Measurements from ENCODE around the gene PTPN4.
"Not testable (repeated sequence)": the region's sequence is repeated elsewhere in the genome, so short reads cannot be mapped to it uniquely, and the experiment has no call there.

The PTPN4 gene

DNA sequence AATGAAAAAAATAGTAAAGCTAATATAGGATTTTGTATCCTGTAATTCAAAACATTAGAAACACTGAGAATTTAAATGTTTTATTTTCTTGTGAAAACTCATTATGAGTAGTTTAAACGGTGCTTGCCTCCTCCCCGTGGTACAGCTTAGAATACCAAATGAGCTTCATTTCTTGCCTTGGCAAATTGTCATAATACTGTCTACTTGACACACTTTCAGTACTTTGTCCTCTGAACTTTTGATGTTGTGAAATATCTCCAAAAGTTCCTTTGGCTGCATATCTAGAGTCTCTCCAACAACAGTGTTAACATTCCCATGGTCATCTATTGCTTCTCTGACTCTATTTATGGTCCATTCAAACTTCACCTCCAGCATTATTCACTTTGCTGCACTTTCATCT lies 191.2 kb downstream of the PTPN4 start:
- DNase-seq = no peak

DNA sequence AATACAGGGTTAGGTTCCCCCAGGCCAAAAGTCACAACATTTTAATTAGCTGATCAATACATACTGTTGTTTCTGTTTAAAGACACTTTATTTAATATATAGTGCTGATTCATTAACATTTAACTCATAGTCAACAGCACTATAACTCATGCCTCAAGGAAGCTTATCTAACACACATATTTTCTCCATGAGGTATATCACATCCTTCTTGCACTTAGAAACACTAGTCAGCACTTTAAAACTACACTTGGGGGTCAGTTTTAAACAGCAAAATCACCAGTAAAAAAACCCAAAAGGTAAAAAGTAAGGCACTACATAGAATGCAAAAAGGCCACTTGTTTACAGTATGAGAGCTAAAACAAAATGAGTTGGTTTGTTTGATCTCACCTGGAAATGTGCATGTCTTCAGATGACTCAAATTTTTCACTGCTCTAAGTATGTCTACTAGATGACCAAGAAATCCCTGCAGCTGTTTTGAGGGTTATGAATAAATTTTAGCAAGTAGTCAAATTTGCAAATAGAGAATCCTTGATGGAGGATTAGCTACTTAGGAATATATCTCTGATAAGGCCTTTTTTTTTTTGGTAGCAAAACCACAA lies 199.0 kb downstream of the PTPN4 start:
- no peak for DNase-seq

DNA sequence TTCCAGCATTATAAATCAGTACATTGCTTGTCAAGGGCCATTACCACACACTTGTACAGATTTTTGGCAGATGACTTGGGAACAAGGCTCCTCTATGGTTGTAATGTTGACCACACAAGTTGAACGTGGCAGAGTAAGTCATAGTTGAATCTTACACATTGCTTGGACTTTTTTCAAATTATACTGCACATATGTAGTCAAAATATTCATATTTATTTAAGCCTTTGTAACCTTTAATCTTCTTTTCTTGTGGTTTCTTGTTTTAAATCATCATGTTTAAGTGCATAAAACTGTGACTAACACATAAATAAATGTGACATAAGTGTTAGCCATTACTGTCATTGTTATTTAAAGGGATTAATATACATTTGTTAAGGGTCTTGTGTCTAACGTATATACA lies 201.1 kb downstream of the PTPN4 start:
- DNase-seq = no peak

DNA sequence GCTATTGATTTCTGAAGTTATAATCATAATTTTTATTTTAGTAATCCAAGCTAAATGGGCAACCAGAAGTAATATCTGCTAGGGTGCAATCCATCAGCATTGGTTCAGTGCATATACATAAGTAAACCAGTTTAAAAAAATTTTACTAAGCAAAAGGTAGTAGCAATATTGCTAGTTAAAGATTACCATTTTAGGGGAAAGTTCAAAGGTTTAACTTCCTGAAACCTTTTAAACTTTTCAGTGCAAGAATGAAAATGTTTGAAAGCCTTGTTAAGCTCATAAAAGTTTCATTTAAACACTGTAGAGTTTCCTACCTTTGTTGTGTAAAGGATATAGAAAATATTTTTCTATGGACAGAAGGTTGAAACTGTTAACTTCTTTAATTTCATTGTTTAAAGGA lies 222.2 kb downstream of the PTPN4 start:
- DNase-seq = no peak

DNA sequence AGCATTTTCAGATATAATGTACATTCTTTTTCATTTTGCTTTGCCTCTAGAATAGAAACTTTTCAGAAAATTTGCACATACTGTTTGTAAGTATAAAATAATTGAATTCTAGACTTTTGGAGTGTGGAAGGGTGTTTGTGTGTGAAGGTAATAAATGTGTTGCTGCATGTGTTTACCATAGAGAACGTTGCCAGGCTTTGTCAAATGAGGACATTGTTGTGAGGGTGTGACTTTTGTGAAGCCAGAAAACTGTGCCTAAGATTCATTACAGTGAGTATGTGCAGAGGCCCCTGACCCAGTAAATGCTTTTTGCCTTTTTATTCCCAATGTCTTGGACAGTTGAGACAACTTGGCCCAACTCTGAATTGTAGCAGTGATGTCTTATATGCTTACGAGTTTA lies 222.8 kb downstream of the PTPN4 start:
- DNase-seq = no peak

DNA sequence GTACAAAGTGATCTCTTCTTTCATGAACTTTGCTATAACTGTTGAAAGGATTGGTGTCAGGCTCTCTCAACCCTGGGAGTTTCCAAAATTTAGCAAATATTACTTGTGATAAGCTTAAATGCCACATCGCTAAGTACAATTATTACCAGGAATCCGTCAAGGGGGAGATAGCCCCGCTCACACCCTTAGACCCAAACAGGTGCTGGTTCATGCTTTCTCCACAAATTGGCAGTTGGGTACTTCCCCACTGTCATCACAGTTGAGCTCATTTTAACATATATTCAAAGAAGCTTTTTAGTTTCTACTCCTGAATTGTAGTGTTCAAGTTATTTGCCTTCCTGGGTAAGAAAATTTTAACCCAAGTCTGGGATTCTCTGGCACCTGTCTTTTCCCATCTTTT lies 223.4 kb downstream of the PTPN4 start:
- no peak for DNase-seq

DNA sequence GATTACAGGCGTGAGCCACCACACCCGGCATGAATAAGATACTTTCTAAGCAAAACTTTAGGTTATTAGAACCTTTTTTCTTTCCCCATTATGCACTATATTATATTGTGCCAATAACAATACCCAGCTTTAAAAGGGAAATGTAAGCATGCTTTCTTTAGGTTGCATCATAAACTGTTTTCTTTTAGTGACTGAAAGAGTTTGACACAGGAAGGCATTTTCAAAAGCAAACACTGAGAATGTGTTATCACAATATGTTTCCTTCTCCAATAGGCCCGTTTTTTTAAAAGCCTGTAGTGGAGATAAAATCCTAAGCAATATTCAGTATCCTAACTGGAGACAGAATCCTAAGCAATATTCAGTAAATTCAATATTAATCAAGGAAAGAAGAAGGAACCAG lies 236.4 kb downstream of the PTPN4 start:
- DNase-seq = no peak

DNA sequence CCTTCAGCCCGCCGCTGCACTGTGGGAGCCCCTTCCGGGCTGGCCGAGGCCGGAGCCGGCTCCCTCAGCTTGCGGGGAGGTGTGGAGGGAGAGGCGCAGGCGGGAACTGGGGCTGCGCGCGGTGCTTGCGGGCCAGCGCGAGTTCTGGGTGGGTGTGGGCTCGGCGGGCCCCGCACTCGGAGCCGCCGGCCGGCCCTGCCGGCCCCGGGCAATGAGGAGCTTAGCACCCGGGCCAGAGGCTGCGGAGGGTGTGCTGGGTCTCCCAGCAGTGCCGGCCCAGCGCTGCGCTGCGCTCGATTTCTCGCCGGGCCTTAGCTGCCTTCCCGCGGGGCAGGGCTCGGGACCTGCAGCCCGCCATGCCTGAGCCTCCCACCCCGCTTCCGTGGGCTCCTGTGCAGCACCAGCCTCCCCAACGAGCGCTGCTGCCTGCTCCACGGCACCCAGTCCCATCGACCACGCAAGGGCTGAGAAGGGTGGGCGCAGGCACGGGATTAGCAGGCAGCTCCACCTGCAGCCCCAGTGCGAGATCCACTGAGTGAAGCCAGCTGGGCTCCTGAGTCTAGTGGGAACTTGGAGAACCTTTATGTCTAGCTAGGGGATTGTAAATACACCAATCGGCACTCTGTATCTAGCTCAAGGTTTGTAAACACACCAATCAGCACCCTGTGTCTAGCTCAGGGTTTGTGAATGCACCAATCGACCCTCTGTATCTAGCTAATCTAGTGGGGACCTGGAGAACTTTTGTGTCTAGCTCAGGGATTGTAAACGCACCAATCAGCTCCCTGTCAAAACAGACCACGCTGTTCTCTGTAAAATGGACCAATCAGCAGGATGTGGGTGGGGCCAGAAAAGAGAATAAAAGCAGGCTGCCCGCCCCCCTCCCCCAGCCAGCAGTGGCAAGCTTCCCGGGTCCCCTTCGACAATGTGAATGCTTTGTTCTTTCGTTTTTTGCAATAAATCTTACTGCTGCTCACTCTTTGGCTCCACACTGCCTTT lies 237.5 kb downstream of the PTPN4 start:
- DNase-seq = not testable (repeated sequence)

DNA sequence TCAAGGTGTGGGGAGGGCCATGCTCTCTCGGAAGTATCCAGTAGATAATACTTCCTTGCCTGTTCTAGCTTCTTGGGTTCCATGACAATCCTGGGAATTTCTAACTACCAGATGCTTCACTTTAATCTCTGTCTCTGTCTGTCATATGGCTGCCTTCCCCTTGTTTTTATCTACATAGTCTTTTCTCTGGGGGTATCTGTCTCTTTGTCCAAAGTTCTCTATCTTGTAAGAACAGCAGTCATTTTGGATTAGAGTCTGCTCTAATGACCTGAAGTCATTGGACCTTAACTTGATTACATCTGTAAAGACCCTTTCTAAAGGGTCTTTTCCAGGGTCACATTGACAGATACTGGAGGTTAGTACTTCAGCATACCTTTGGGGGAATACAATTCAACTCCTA lies 241.7 kb downstream of the PTPN4 start:
- no peak for DNase-seq

DNA sequence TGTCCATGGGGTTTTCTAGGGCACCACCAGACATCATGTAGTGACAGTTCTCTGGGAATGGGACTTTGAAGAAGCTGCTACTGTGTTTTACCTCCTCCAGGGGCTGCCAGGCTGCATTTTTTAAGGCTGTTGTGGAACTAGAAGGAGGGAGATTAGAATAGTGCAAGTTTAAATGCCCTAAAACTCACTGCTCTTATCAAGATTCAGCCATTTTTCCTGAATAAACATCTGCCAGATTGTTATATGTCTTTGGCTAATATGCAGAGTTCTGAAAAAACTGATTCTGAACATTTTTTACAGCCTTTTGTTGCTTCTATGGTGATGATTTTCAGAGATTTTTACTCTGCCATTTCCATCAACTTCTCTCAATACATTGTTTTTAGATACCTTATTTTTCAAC lies 244.5 kb downstream of the PTPN4 start:
- no peak for DNase-seq

DNA sequence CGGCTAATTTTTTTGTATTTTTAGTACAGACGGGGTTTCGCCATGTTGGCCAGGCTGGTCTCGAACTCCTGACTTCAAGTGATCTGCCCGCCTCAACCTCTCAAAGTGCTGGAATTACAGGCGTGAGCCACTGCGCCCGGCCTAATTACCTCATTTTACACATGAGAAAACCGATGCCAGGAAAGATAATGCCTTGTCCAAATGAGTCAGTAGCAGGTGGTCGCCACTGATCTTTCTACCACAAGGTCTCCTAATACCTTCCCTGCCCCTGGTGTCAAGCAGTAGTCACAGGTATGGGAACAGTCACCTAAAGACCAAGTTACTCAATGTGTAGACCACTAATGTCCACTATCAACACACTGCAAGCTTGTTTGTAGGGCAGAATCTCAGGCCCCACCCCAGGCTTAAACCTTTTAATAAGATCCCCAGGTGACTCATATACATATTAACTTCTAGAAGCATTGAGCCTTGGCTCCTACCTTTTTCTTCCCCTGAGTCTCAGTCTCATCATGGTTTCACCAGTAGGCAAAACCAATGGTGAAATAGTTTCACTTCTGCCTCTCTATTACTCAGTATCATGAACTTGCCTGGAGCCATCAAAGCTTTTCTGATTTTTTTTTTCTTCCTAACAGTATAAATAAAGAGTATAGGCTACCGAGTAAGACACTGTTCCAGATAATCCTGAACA lies 246.3 kb downstream of the PTPN4 start:
- no peak for DNase-seq

DNA sequence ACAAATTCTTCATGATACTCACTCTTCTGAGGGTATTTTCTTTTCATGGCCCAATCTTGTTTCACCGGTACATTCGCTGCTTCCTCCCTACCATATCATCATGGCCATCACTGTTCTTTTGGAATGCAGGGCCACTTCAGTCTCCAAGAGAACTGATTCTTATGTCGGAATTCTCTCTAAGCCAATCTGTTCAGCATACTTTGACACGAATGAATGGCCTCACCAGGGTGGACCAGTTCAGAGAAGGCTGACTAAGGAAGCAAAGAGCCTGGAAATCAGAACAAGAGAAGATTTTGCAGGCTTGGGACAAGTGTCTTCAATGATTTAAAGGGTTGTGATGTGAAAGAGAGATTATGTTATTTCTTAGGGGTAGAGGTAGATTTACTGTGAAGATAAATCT lies 248.1 kb downstream of the PTPN4 start:
- no peak for DNase-seq

DNA sequence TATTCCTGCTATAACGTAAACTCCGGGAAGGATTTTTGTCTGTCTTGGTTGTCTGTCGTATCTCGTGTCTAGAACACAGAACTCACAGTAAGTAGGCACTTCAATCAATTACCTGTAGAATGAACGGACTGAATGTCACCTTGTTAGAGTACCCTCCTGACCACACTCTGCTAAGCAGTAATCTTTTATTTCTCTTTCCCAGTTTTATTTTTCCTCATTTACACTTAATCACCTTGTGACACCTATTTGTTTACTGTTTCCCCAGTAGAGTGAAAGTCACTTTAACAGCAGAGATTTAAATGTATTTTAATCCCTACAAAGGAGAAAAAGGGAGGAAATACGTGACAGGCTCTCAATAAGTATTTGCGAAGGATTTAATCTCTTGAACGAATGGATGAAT lies 252.6 kb downstream of the PTPN4 start:
- no peak for DNase-seq

DNA sequence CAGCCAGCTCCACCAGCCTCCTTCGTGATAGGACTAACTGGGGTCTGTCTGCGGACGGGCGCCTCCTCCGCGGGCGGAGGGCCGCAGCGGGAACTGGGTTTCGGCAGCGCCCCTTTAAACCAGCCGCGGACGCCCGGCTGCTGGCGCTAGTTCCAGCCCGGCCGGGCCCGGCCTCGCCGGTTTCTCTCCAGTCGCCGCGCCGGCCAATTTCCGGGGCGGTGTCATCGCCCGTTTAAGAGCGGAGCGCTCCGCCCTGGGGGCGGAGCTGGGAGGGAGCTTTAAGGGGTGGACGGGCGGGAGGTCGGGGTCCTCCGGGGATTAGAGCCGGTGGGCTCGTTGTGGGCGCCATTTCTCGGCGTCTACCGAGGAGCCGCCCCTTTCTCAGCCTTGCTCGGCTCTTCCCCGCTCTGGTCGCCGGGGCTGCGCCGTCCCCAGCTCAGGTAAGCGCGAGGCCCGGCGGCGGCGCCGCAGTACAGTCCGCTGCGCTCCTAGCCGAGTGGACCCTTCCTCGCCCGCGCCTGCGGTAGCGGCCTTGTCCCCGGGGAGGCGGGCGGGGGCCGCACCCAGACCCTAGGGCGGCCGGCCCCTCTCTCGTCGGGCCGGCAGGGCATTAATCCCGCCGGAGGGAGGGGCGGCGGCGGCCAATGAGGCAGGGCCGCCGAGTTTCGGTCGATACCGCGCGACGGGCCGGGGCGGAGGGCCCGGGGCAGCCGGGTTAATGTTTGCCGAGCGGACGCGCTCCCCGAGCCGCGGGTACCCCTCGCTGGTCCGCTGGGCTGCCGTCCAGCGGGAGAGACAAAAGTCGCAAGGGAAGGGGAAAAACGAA lies 253.3 kb downstream of the PTPN4 start, which contains the start of gene EPB41L5:
Gene EPB41L5 (plus strand): TSS at position 307 of the 826 bp plus-strand sequence. CDS start 6,008 bp downstream, outside the sequence.
- peak; percentile 82 for DNase-seq

DNA sequence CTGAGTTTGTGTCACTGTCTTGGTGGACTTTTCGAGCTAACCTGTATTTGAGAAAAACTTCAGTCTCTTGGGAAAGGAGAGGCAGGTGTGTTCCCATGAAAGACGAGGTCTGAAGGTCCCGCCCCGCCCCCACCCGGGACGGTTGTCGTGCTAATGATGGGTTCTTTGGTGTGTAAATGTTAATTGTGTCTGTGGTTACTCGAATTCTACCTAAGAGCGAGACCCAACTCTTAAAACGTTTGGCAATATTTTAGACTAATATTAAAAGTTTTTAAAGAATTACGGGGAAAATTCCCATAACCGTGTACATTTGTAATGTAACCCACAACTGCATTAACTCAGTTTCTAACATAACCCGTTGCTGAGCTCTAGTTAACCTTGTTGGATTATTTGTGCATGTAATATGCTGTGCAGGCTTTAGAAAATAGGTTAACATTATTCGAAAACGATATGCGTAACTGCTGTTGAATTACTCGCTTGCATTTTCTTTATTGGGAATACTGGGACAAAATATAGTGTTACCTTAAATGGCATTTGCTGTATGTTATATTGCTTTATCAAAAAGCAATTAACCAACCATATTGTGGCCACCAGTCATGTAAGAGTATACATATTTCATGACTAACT lies 254.0 kb downstream of the PTPN4 start:
- peak; percentile 21 for DNase-seq

DNA sequence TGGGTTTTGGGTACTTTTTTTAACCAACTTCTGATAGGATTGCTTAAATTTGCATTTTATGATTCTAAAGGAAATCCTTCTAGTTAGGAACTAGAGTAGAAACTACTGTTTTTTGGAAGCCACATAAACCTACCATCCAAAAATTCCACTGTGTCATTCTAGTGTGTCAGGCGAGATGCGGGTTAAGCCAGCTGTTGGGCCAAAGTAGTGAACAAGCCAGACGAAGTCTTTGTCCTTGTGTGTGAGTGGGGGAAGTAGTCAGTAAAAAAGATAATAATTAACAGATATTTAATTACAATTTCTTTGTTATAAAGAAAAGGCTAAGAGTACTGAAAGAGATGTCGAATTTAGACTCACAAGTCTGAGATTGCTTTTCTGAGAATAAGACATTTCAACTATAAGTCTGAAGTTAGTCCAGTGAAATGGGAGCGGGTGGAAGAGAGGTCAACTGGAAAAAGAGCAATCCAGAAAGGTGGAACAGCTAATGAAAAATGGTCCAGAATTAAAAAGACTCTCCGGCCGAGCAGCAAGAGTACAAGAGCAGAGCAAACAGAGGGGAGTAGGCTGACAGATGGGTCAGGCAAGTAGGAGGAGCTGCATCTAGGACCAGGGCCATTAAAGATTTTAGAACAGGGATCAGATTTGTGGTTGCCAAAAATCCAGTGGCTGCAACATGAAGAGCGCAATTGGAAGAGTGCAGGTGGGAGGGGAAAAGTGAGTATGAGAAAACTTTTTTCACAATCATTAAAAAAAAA lies 254.7 kb downstream of the PTPN4 start:
- DNase-seq = no peak

DNA sequence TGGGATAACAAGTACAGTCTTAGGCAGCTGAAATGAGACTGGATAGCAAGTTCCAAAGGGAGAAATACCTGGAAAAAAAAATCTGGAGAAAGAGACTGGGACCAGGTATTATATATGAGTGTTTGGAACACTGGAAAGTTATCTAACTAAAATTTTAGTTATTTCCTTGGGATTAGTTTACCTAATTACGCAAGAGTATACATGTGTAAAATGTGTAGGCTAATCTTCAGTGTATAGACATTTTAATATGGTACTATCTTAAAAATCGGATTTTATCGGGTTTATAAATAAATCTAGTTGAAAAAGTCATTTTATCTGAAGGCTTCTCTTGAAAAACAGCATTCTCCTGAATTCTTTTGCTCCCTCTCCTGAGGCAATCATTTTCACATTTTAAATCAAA lies 257.1 kb downstream of the PTPN4 start:
- DNase-seq = no peak

DNA sequence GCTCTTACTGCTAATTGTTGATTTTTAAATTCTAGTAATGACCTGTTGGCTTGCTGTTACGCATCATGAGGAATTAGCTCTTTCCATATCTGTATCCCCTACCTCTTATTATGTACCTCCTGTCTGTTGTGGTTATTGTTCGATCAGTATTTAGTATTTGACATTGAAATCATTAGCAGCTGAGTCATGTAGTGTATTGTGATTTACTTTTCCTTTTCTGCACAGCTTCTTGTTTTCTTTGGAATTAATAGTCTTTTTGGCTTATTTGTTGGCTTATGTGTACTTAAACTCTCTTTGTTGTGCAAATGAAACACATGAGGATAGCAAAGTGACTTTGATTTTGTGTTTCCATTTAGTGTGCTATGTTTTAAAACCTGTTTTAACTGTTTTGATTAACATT lies 257.5 kb downstream of the PTPN4 start:
- no peak for DNase-seq

DNA sequence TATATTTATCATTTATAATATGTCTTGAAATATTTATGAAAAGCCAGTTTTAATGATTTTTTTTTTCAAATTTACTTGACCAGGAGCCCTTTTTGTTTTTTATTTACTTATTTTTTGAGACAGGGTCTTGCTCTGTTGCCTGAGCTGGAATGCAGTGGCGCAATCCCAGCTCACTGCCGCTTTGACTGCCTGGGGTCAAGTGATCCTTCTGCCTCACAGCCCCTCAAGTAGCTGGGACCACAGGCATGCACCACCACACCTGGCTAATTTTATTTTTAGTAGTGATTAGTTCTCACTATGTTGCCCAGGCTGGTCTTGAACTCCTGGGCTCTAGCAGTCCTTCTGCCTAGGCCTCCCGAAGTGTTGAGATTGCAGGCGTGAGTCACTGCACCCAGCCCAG lies 258.8 kb downstream of the PTPN4 start:
- DNase-seq = no peak

DNA sequence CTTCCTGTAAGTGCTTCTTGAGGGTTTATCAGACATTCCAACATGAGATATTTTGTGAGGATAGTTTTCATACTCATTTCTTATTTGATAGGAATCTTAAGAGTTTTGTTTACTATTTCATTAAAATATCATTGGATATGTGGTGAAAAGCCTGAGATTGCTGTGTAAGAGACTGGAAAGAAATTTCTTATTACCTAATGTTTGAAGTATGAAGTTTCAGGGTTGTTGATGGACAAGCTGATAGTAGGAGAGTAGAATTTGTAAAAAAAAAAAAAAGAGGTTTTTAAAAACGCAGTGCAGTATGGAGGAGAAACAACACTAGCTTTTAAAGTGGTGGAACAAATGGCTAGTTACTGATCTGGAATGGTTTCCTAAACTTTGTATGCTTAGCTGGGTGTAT lies 260.8 kb downstream of the PTPN4 start:
- DNase-seq = no peak

DNA sequence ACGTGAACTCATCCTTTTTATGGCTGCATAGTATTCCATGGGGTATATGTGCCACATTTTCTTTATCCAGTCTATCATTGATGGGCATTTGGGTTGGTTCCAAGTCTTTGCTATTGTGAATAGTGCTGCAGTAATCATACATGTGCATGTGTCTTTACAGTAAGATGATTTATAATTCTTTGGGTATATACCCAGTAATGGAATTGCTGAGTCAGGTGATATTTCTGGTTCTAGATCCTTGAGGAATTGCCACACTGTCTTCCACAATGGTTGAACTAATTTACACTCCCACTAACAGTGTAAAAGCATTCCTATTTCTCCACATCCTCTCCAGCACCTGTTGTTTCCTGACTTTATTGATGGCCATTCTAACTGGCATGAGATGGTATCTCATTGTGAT lies 262.8 kb downstream of the PTPN4 start:
- not testable (repeated sequence) for DNase-seq

DNA sequence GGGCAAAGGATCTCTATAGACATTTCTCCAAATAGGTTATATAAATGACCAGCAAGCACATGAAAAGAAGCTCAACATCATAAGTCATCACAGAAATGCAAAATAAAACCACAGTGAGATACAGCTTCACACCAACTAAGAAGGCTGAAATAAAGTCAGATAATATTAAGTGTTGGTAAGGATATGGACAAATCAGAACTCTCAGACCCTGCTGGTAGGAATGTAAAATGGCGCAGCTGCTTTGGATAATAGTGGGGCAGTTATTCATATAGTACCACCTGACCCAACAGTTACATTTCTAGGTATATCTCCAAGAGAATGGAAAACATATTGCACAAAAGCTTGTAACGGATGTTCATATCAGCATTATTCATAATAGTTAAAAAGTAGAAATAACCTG lies 267.2 kb downstream of the PTPN4 start:
- no peak for DNase-seq

Measured in activated naive CD4-positive, alpha-beta T cell treated with anti-CD3 and anti-CD28 coated beads, Interleukin-2, amount 50 U/mL, for 16 hours (primary cell).